GM13977 (cell line): Measurements from ENCODE around the gene PDLIM5.

Source experiments
- DNase-seq: peaks from one replicate; pipeline ENCODE4 v3.0.0; 2012; ENCODE audit warnings: low spot score
- CTCF ChIP-seq: IDR thresholded peaks from 2 replicates; pipeline ENCODE4 v1.5.1; 2012; ENCODE audit warnings: mild to moderate bottlenecking, control low read depth; ENCODE audit not compliant: insufficient read depth; ENCODE audit errors: extremely low read depth, missing control alignments
- in situ Hi-C: fragments of 300-500 bp; cut with MboI; formaldehyde crosslinking; loops from one replicate; pipeline ENCODE4 v1.12.0; 2022; ENCODE audit warnings: low sequenced_read_pairs, low pct_unique_long_range_greater_than_20kb, mixed read lengths, inconsistent platforms; ENCODE audit not compliant: unreplicated experiment

Gene PDLIM5

GRCh38 chr4:94517492-94517891, 65.8 kb downstream of the PDLIM5 start:
- TF ChIP-seq CTCF: no peak
- no peak for DNase-seq
- in situ Hi-C loops: no loop called here

GRCh38 chr4:94519019-94519418, 67.3 kb downstream of the PDLIM5 start:
- in situ Hi-C loops: no loop called here
- no peak for DNase-seq
- TF ChIP-seq CTCF: no peak

- TF ChIP-seq CTCF: no peak
- in situ Hi-C loops: no loop called here
- DNase-seq: no peak
These were observed 68.4 kb downstream of the PDLIM5 start for GRCh38 chr4:94519925-94520789.

- DNase-seq: no peak
- in situ Hi-C loops: no loop called here
- TF ChIP-seq CTCF: no peak
These were observed 71.4 kb downstream of the PDLIM5 start for GRCh38 chr4:94523033-94523580.

GRCh38 chr4:94523617-94524016, 71.9 kb downstream of the PDLIM5 start:
- in situ Hi-C loops: no loop called here

More at GRCh38 chr4:94523617-94524016, 71.9 kb downstream of the PDLIM5 start:
- TF ChIP-seq CTCF: no peak
- no peak for DNase-seq
